Fibroblast of pulmonary artery (primary cell): ENCODE measurements around the gene PVR.

Source experiments
- DNase-seq: peaks from one replicate; pipeline ENCODE4 v3.0.0-alpha.2; 2010; ENCODE audit warnings: low read depth
- H3K4me3 ChIP-seq: replicated peaks from 2 replicates; pipeline ENCODE4 v1.5.1; 2011; ENCODE audit warnings: low read depth, mild to moderate bottlenecking, control low read depth, low read length, moderate library complexity
- CTCF ChIP-seq: IDR thresholded peaks from 2 replicates; pipeline ENCODE4 v1.5.1; 2011; ENCODE audit warnings: mild to moderate bottlenecking, control low read depth, low read length, inconsistent platforms; ENCODE audit errors: missing control alignments

Gene PVR

GRCh38 chr19:44617110-44617880 lies 26.4 kb upstream of the PVR start:
- TF ChIP-seq CTCF, result no peak
- DNase-seq, result no peak
- H3K4me3 ChIP-seq, result no peak overlapping the region

- no peak for DNase-seq
- no peak for TF ChIP-seq CTCF
- no peak overlapping the region for H3K4me3 ChIP-seq
Measured at GRCh38 chr19:44618640-44619357, 24.9 kb upstream of the PVR start.

GRCh38 chr19:44620667-44621066 lies 23.0 kb upstream of the PVR start:
- no peak for TF ChIP-seq CTCF
- DNase-seq, result no peak
- no peak overlapping the region for H3K4me3 ChIP-seq

GRCh38 chr19:44621367-44621766 lies 22.3 kb upstream of the PVR start:
- DNase-seq, result no peak
- no peak for TF ChIP-seq CTCF
- H3K4me3 ChIP-seq, result no peak overlapping the region

- H3K4me3 ChIP-seq, result no peak overlapping the region
- DNase-seq, result peak; percentile 61
- TF ChIP-seq CTCF, result no peak
Measured at GRCh38 chr19:44623080-44623479, 20.6 kb upstream of the PVR start.

- no peak for DNase-seq
- TF ChIP-seq CTCF, result no peak
- H3K4me3 ChIP-seq, result no peak overlapping the region
Measured at GRCh38 chr19:44623626-44624025, 20.1 kb upstream of the PVR start.
